ENCODE data around the gene RALBP1.

Gene RALBP1

DNA sequence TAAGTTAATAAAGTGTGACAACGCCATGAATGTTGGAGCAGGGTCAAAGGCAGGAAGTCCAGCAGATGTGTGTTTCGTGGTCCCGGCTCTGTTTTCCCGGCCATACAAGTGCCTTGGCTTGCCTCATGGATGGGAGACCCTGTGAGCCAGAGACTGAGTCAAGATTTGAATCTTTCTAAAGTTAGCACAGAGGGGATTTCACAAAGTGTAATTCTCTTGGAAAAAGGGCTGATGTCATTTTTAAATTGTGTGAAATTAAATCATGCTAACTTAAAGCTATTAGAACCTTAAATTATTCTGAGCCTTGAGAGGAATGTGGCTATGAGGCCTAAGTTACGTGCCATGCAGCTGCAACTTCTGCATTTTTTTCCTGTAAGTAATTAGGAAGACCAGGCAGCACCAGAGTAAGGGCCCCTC, 38.3 kb upstream of the RALBP1 start:
- Histone ChIP-seq H3K4me3 (ENCODE audit: low read depth, low read length) (no peak overlapping the region), H3K27me3 (replicated peaks) (no peaks in the 10 kb centered on the region), H3K36me3 (replicated peaks) (no peaks in the 10 kb centered on the region), H3K27ac (no peak overlapping the region)
- TF ChIP-seq, protein P1, sequence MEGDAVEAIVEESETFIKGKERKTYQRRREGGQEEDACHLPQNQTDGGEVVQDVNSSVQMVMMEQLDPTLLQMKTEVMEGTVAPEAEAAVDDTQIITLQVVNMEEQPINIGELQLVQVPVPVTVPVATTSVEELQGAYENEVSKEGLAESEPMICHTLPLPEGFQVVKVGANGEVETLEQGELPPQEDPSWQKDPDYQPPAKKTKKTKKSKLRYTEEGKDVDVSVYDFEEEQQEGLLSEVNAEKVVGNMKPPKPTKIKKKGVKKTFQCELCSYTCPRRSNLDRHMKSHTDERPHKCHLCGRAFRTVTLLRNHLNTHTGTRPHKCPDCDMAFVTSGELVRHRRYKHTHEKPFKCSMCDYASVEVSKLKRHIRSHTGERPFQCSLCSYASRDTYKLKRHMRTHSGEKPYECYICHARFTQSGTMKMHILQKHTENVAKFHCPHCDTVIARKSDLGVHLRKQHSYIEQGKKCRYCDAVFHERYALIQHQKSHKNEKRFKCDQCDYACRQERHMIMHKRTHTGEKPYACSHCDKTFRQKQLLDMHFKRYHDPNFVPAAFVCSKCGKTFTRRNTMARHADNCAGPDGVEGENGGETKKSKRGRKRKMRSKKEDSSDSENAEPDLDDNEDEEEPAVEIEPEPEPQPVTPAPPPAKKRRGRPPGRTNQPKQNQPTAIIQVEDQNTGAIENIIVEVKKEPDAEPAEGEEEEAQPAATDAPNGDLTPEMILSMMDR (IDR thresholded peaks at IDR 0.05; ENCODE audit: low read depth, low read length, missing control alignments): no peak
- no peak for DNase-seq
- in situ Hi-C loops (cut with HindIII; ENCODE audit: low pct_ligation_motif_present, low sequenced_read_pairs): no loop called here

GRCh38 chr18:9437672-9438071, 37.6 kb upstream of the RALBP1 start:
- TF ChIP-seq, protein P1 (IDR thresholded peaks at IDR 0.05; ENCODE audit: low read depth, low read length, missing control alignments): no peak
- in situ Hi-C loops (cut with HindIII; ENCODE audit: low pct_ligation_motif_present, low sequenced_read_pairs): no loop called here
- no peaks in the 10 kb centered on the region for H3K36me3 ChIP-seq (replicated peaks)
- DNase-seq: no peak
- no peaks in the 10 kb centered on the region for H3K27me3 ChIP-seq (replicated peaks)
- no peak overlapping the region for H3K4me3 ChIP-seq (ENCODE audit: low read depth, low read length)
- H3K27ac ChIP-seq: no peak overlapping the region

DNA sequence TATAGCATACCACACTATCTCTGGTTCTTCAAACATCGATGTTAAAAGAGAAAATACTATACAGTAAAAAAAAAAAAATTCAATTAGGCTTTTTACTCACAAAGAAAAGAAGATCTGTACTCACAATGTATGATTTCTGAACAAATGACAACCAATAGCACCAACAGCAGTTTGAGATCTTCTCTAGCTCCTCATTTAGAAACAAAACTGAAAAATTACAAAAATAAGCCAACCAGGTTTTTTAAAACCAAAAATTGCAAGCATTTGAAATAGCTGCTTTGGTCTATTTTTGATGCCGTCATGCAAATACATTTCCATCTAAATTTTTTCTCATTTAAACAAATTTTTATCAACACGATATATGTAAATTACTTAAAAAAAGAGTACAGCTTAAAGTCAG, 34.3 kb upstream of the RALBP1 start:
- Histone ChIP-seq H3K36me3 (replicated peaks) (no peaks in the 10 kb centered on the region), H3K27me3 (replicated peaks) (no peaks in the 10 kb centered on the region), H3K27ac (no peak overlapping the region), H3K4me3 (ENCODE audit: low read depth, low read length) (no peak overlapping the region)
- DNase-seq: no peak
- in situ Hi-C loops (cut with HindIII; ENCODE audit: low pct_ligation_motif_present, low sequenced_read_pairs): no loop called here
- TF ChIP-seq, protein P1 (IDR thresholded peaks at IDR 0.05; ENCODE audit: low read depth, low read length, missing control alignments): no peak

- no peaks in the 10 kb centered on the region for H3K36me3 ChIP-seq (replicated peaks)
- no peak overlapping the region for H3K27ac ChIP-seq
- DNase-seq: no peak
- no peaks in the 10 kb centered on the region for H3K27me3 ChIP-seq (replicated peaks)
- TF ChIP-seq, protein P1 (IDR thresholded peaks at IDR 0.05; ENCODE audit: low read depth, low read length, missing control alignments): no peak
- H3K4me3 ChIP-seq (ENCODE audit: low read depth, low read length): no peak overlapping the region
- in situ Hi-C loops (cut with HindIII; ENCODE audit: low pct_ligation_motif_present, low sequenced_read_pairs): no loop called here
These were observed 30.8 kb upstream of the RALBP1 start for GRCh38 chr18:9444549-9444948.

DNA sequence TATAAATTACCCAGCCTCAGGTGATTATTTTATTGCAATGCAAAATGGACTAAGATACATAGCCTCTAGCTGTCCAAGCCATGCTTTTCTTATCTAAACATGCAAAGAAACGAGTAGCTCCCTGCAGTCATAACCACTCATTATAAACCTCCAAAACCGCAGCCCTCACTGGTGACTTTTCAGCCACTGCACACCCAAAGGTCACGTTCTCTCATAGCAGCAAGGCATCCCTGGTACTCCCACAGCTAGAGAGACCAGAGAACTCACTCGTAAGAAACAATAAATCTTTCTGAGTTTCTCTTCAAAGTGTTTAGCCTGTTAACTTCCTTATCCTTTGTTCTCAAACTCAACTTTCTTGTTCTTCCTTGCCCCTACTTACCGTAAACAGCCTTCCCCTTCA, 28.5 kb upstream of the RALBP1 start:
- H3K27me3 ChIP-seq (replicated peaks): no peaks in the 10 kb centered on the region
- in situ Hi-C loops (cut with HindIII; ENCODE audit: low pct_ligation_motif_present, low sequenced_read_pairs): no loop called here
- TF ChIP-seq, protein P1 (IDR thresholded peaks at IDR 0.05; ENCODE audit: low read depth, low read length, missing control alignments): no peak
- H3K4me3 ChIP-seq (ENCODE audit: low read depth, low read length): no peak overlapping the region
- H3K27ac ChIP-seq: no peak overlapping the region
- no peaks in the 10 kb centered on the region for H3K36me3 ChIP-seq (replicated peaks)
- DNase-seq: no peak

DNA sequence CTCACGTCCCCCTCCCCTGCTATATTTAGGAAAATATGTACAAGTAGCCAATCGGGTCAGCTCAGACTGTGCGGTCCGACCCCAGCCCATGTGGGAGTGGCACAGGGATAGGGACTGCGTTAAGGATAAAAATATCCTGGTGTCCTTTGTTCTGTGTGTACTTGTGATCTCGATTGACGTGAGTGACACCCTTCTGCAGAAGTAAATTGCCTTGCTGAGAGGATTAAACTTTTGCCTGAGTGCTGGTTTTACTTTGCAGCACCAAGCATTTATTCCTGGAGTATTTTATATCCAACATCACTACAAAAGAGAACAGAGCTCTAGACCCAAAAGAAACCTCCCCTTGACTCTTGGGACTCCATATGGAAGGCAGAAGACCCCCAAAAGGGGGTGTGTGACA, 28.0 kb upstream of the RALBP1 start:
- H3K36me3 ChIP-seq (replicated peaks): no peaks in the 10 kb centered on the region
- H3K27ac ChIP-seq: no peak overlapping the region
- in situ Hi-C loops (cut with HindIII; ENCODE audit: low pct_ligation_motif_present, low sequenced_read_pairs): no loop called here
- no peaks in the 10 kb centered on the region for H3K27me3 ChIP-seq (replicated peaks)
- DNase-seq: no peak
- TF ChIP-seq, protein P1 (IDR thresholded peaks at IDR 0.05; ENCODE audit: low read depth, low read length, missing control alignments): no peak
- no peak overlapping the region for H3K4me3 ChIP-seq (ENCODE audit: low read depth, low read length)
